A673 (cell line): ENCODE results near the gene FURIN. TPM values are rescaled to one million over a fixed set of nuclear protein-coding genes. Genes with fewer than 3 reads are reported as not detected.

ENCODE experiments used
- BruUV-seq: library from RNA; stranded (reverse); fragments of 400-500 nt; replicated peaks from 2 replicates; lab custom pipeline; 2021; lab: Mats Ljungman, UMichigan
- CTCF ChIA-PET: fragments of 300-600 bp; sonication (Branson Sonifier 250); formaldehyde crosslinking; loops from one replicate; lab custom pipeline; 2022; ENCODE audit warnings: antibody characterized with exemption; lab: Charles Lee
- POLR2A ChIA-PET: fragments of 300-600 bp; sonication (Branson Sonifier 250); formaldehyde crosslinking; loops from one replicate; lab custom pipeline; 2022; ENCODE audit warnings: antibody characterized with exemption; ENCODE audit not compliant: low non-redundant PET; lab: Charles Lee
- DNase-seq: peaks from one replicate; pipeline ENCODE4 v3.0.0-alpha.2; 2015; ENCODE audit warnings: low spot score
- H3K27ac ChIP-seq: fragments of 200-600 bp; sonication (generic); 2 replicates; pipeline ENCODE4 v1.5.1; 2016; ENCODE audit warnings: mixed run types, low read depth, mild to moderate bottlenecking, mixed read lengths, antibody characterized with exemption, low read length; ENCODE audit not compliant: poor library complexity, severe bottlenecking
- H3K27me3 ChIP-seq: fragments of 200-600 bp; sonication (generic); replicated peaks from 2 replicates; pipeline ENCODE4 v1.6.1; 2017; ENCODE audit warnings: mixed run types, low read depth, mild to moderate bottlenecking, mixed read lengths, antibody characterized with exemption, low read length; ENCODE audit not compliant: insufficient read depth, poor library complexity
- H3K36me3 ChIP-seq: fragments of 200-600 bp; sonication (generic); 2 replicates; pipeline ENCODE4 v1.6.1; 2016; ENCODE audit warnings: mixed run types, mild to moderate bottlenecking, mixed read lengths, antibody characterized with exemption, low read length; ENCODE audit not compliant: insufficient read depth, poor library complexity, severe bottlenecking
- H3K4me1 ChIP-seq: fragments of 200-600 bp; sonication (generic); 2 replicates; pipeline ENCODE4 v1.6.1; 2017; ENCODE audit warnings: mixed run types, mild to moderate bottlenecking, mixed read lengths, antibody characterized with exemption, low read length; ENCODE audit not compliant: insufficient read depth, poor library complexity, severe bottlenecking
- H3K4me3 ChIP-seq: fragments of 200-600 bp; sonication (generic); 2 replicates; pipeline ENCODE4 v1.5.1; 2016; ENCODE audit warnings: low read depth, mixed run types, mild to moderate bottlenecking, mixed read lengths, low read length; ENCODE audit not compliant: poor library complexity, severe bottlenecking
- H3K9me3 ChIP-seq: fragments of 200-600 bp; sonication (generic); 2 replicates; pipeline ENCODE4 v1.6.1; 2016; ENCODE audit warnings: mixed run types, low read depth, mild to moderate bottlenecking, mixed read lengths, antibody characterized with exemption, low read length; ENCODE audit not compliant: poor library complexity, severe bottlenecking
- EZH2 ChIP-seq: fragments of 200-600 bp; sonication (generic); IDR thresholded peaks from 2 replicates; pipeline ENCODE4 v1.6.1; 2017; ENCODE audit warnings: borderline replicate concordance, low read depth, mild to moderate bottlenecking, mixed read lengths, antibody characterized with exemption, low read length; ENCODE audit not compliant: poor library complexity, severe bottlenecking
- intact Hi-C: fragments of 100-400 bp; cut with micrococcal nuclease; formaldehyde crosslinking; loops from one replicate; pipeline ENCODE4 v1.10.0; 2022; ENCODE audit not compliant: unreplicated experiment
- total RNA-seq: library from RNA; stranded (reverse); gene quantifications from 2 replicates; pipeline ENCODE4 v1.2.3, GENCODE V29; 2021
- TF ChIP-seq, protein P1 (sequence below): fragments of 300-800, 200-600 bp; sonication (generic); conservative IDR thresholded peaks from 2 replicates; pipeline ENCODE4 v1.5.1; 2017; ENCODE audit warnings: low read depth, mild to moderate bottlenecking, antibody characterized with exemption, low read length, moderate library complexity, mixed read lengths

FURIN gene
- total RNA-seq, 1 experiment from 2014 or later: 63.4 TPM

DNA sequence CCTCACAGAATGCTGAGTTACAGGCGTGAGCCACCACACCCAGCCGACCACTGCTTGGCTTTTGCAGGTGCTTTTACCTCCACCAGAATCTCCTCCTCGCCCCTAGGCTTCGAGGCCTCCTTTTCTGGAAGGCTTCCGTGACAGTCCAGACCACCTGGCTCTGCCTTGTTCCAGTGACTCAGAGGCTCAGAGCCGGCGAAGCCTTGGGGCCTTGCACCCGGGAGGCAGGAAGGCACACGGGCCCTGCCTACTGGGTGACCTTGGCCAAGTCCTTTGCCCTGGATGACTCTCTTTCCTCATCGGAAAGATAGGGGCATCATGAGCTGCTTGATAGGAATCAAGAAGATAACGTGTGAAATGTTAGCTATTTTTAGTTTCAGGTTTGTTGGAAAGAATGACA lies 31.3 kb upstream of the FURIN start:
- Histone ChIP-seq H3K9me3 (no peaks in the 10 kb centered on the region), H3K4me1 (peaks cover 16% of the 10 kb centered on the region), H3K4me3 (no peak overlapping the region), H3K27me3 (no peaks in the 10 kb centered on the region), H3K27ac (no peak overlapping the region), H3K36me3 (no peaks in the 10 kb centered on the region)
- POLR2A ChIA-PET: no interaction called here
- intact Hi-C loops: no loop called here
- TF ChIP-seq, protein P1, sequence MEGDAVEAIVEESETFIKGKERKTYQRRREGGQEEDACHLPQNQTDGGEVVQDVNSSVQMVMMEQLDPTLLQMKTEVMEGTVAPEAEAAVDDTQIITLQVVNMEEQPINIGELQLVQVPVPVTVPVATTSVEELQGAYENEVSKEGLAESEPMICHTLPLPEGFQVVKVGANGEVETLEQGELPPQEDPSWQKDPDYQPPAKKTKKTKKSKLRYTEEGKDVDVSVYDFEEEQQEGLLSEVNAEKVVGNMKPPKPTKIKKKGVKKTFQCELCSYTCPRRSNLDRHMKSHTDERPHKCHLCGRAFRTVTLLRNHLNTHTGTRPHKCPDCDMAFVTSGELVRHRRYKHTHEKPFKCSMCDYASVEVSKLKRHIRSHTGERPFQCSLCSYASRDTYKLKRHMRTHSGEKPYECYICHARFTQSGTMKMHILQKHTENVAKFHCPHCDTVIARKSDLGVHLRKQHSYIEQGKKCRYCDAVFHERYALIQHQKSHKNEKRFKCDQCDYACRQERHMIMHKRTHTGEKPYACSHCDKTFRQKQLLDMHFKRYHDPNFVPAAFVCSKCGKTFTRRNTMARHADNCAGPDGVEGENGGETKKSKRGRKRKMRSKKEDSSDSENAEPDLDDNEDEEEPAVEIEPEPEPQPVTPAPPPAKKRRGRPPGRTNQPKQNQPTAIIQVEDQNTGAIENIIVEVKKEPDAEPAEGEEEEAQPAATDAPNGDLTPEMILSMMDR: no peak
- TF ChIP-seq EZH2: no peak
- no TSS peak for BruUV-seq
- CTCF ChIA-PET: no interaction called here
- no peak for DNase-seq

DNA sequence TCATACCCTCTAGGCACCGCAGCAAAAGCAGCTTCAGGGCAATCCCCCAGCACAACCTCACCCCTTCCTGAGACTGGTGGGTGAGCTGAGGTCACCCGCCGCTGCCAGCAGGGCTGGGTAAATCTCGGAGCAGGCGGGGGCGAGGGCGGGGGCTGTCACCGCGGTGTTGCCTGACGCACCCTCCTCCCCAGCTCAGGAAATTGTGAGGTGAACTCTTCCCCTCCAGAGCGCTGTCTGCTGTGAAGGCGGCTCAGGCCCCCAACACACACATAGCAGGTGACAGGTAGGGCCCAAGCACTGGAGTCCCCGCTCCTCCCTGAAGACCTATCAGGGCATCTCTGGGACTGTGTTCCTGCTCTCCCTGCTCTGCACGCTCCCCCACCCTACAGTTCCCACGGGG lies 30.2 kb upstream of the FURIN start:
- no peak overlapping the region for H3K27ac ChIP-seq
- BruUV-seq: no TSS peak
- CTCF ChIA-PET: no interaction called here
- TF ChIP-seq, protein P1: no peak
- no peak for TF ChIP-seq EZH2
- intact Hi-C loops: loop anchor here (2.0 kb wide), 1 partner anchor 33 kb away; no protein-coding TSS in a partner anchor
- POLR2A ChIA-PET: no interaction called here
- DNase-seq: no peak
- no peak overlapping the region for H3K4me3 ChIP-seq
- peaks cover 16% of the 10 kb centered on the region for H3K4me1 ChIP-seq
- H3K27me3 ChIP-seq: no peaks in the 10 kb centered on the region
- no peaks in the 10 kb centered on the region for H3K36me3 ChIP-seq
- no peaks in the 10 kb centered on the region for H3K9me3 ChIP-seq

DNA sequence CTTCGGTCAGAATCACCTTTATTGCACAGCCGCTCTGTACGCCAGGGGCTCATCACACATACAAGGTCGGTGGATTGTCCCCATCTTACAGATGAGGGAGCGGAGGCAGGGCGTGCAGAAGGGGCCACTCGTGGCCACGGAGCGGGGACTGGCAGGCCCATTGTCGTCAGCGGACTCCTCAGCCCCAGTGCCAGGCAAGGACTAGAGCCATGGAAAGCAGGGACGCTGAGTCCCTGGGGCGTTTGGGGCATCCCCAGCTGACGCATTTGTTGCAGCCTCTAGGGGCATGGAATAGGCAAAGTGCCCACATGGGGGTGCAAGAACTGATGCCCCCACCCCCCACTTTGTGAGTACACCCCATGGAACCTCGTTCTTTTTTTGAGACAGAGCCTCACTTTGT lies 29.8 kb upstream of the FURIN start:
- Histone ChIP-seq H3K27me3 (no peaks in the 10 kb centered on the region), H3K9me3 (no peaks in the 10 kb centered on the region), H3K4me1 (peaks cover 16% of the 10 kb centered on the region), H3K36me3 (no peaks in the 10 kb centered on the region), H3K27ac (no peak overlapping the region), H3K4me3 (no peak overlapping the region)
- no TSS peak for BruUV-seq
- POLR2A ChIA-PET: no interaction called here
- no peak for DNase-seq
- intact Hi-C loops: loop anchor here (2.0 kb wide), 1 partner anchor 32 kb away; no protein-coding TSS in a partner anchor
- CTCF ChIA-PET: no interaction called here
- TF ChIP-seq, protein P1: no peak
- TF ChIP-seq EZH2: no peak
